AG09319 (cell line): ENCODE results near the gene ITPR3.
"Not testable (repeated sequence)": the region's sequence is repeated elsewhere in the genome, so short reads cannot be mapped to it uniquely, and the experiment has no call there.

ENCODE experiments used
- DNase-seq: peaks from one replicate; pipeline ENCODE4 v3.0.0-alpha.2; 2010; ENCODE audit warnings: low read depth; ENCODE audit errors: extremely low read depth
- TF ChIP-seq, protein P1 (sequence below): IDR thresholded peaks from 2 replicates; pipeline ENCODE4 v1.5.1; 2011; ENCODE audit warnings: low read depth, mild to moderate bottlenecking, inconsistent platforms, low read length, moderate library complexity

The ITPR3 gene

DNA sequence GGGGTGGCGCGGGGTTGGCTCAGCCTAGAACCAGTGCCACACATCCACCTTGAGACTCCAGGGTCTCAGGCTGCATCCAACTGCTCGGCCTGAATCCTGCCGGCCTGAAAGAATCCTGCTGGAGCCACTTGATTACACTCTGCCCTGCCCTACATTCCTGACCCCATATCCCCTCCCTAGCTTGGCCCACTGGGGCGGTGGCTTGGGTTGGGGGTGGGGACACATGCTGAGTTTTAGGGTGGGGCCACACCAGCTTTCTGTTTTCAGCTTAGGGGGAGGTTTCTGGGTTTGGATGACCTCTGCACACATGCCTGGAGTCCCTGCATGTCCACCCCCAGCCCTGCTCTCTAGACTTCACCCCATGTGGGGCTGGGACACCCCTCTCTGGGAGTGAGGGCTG is 6.8 kb downstream of the ITPR3 start:
- no peak for DNase-seq
- TF ChIP-seq, protein P1, sequence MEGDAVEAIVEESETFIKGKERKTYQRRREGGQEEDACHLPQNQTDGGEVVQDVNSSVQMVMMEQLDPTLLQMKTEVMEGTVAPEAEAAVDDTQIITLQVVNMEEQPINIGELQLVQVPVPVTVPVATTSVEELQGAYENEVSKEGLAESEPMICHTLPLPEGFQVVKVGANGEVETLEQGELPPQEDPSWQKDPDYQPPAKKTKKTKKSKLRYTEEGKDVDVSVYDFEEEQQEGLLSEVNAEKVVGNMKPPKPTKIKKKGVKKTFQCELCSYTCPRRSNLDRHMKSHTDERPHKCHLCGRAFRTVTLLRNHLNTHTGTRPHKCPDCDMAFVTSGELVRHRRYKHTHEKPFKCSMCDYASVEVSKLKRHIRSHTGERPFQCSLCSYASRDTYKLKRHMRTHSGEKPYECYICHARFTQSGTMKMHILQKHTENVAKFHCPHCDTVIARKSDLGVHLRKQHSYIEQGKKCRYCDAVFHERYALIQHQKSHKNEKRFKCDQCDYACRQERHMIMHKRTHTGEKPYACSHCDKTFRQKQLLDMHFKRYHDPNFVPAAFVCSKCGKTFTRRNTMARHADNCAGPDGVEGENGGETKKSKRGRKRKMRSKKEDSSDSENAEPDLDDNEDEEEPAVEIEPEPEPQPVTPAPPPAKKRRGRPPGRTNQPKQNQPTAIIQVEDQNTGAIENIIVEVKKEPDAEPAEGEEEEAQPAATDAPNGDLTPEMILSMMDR: no peak

DNA sequence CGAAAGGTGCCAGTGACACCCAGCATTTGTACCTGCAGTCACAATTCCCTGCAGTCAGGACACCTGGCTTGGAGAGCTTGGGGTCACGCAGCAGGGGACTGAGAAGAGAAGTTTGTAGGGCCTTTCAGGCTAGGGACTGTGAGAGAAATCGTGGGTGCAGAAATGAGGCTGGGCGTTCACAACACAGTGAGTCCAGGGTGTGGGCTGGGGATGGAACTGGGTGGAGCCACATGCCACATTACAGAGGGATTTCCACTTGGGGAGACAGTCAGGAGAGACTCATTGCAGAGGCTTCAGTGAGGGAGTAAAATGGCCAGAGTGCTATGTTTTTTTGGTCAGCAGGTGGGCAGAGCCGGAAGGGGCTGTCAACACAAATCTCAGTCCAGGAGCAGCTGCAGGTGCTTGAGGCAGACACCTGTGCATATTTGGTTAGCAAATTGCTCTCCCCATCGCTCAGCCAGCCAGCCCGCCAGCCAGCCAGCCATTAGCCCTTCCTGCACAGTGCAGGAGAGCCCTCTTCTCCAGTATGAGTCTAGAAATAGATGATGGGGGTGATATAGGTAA is 7.4 kb downstream of the ITPR3 start:
- TF ChIP-seq, protein P1: no peak
- no peak for DNase-seq

DNA sequence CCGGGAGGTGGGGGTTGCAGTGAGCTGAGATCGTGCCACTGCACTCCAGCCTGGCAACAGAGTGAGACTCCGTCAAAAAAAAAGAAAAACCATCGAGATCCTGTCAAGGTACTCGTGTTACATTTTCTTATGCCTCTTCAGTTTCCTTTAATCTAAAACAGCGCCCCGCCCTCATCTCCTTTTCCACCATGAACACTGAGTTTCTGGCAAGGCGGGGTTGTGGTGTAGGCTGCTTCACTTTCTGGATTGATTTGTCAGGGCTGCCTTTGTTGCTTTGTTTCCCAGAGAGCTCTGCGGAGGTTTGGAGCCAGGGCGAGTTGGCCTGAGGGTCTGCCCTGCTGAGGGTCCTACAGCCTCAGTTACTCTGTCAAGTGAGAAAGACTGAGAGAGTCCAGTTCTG is 8.9 kb downstream of the ITPR3 start:
- TF ChIP-seq, protein P1: no peak
- DNase-seq: no peak

DNA sequence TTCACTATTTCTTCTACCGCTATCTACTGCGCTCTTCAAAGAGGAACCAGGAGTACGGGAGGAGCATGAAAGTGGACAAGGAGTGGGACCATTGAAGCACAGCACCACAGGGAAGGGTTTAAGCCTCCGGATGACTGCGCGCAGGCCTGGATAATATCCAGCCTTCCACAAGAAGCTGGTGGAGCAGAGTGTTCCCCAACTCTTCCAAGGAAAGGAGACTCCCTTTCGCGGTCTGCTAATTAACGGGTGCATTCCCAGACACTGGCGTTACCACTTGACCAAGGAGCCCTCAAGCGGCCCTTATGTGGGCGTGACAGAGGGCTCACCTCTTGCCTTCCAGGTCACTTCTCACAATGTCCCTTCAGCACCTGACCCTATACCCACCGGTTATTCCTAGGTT is 10.4 kb downstream of the ITPR3 start:
- not testable (repeated sequence) for DNase-seq

DNA sequence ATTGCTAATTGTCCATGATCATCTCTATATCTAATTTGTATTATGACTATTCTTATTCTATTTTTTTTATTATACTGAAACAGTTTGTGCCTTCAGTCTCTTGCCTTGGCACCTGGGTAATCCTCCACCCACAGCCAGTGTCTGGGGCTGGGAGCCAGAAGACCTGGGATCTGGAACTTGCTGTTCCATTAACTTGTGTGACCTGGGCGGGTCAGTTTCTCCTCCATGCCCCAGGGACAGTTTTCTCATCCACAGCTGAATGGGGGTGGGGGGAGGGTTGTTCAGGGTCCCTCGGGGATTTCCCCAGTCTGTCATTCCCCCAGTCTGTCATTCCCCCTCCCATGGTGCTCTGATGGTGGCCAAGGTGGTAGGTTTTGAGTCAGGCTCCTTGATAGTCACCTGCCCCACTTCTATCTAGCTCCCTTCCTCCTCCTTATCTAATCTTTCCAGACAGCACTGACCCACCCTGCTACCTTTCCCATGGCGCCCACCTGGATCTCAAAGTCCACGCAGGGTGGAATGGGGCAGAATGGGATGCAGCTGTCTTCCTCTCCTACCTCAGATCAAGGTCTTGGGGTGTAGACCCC is 10.9 kb downstream of the ITPR3 start:
- DNase-seq: no peak
- TF ChIP-seq, protein P1: no peak

DNA sequence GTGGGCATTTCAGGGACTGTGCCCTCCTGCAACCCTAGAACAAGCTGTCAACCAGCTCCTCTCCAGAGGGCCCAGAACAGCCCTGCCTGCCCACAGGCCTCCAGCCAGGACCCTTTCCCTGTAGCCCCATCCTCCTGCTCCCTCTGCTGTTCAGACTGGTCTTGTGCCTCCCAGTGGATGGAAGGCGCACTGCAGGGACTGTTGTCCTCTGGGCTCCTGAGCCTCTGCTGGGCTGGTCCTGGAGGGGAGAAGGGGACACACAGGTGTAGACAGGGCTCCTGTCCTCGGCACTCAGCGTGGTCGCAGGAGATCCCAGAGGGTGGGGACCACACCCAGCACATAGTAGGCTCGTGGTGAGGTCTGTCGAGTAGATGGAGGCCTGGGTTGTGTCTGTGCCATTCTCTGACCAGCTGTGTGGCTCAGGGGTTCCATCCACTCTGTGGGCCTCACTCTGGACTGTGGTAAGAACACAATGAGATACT is 11.5 kb downstream of the ITPR3 start:
- TF ChIP-seq, protein P1: peak; percentile 67
- no peak for DNase-seq

DNA sequence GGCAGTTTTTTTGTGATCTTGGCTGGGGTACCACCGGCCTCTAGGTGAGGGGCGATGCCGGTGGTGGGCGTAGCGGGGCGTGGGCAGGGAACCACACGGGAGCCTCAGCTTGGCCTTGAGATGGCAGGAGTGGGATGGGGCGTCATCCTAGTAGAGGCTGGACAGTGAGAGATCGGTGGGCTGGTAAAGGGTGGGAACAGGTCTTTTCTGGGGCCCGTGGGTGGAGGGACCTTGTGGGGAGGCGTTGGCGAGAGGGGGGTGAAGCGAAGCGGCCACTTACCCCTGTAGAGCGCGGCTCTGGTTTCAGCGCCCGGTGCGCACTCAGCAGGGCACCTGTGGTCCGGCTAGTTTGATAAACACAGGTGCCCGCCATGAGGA is 12.0 kb downstream of the ITPR3 start:
- DNase-seq: no peak
- TF ChIP-seq, protein P1: no peak
